ENCODE results near the gene OTX2. TPM values are rescaled to one million over a fixed set of nuclear protein-coding genes. Genes with fewer than 3 reads are reported as not detected.

The OTX2 gene
- total RNA-seq, 1 experiment from 2014 or later: not detected

GRCh38 chr14:56797003-56797568, 13.2 kb downstream of the OTX2 start:
- no peak for DNase-seq (ENCODE audit: low read depth)

DNA sequence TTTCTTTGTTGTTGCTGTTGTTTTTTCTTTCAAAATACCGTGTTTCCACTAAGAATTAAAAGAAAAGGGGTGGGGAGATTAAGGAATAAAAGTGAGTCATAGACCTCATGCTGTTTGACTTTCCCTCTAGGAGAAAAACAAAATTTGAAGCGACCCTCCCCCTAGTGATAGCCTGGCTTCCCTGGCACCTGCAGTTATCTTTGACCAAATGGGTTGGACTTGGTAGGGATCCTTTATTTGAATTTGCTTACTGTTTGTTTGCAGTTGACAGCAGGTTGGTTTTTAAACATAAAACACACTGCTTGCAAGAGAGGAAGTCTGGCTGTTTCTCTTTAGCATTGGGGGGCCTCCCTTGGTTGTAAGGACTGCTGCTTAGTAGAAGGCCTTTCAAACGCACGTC, 14.0 kb downstream of the OTX2 start:
- DNase-seq (ENCODE audit: low read depth): no peak

DNA sequence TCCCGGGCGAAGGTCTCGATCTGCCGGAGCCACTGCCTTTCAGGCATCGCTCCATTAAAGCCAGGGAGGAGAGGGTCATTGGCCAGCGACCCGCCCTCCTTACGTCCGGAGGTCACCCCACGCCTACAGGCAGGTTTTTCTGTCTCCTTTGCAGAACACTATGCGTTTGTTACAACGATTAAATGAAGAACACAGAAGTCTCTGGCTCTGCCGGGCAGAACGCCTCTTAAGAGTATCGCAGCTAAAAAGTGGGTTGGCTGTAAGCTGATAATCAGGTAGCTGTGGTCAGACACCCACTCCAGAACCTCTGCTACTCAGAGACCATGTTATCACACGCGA, 15.0 kb downstream of the OTX2 start:
- DNase-seq (ENCODE audit: low read depth): no peak

DNA sequence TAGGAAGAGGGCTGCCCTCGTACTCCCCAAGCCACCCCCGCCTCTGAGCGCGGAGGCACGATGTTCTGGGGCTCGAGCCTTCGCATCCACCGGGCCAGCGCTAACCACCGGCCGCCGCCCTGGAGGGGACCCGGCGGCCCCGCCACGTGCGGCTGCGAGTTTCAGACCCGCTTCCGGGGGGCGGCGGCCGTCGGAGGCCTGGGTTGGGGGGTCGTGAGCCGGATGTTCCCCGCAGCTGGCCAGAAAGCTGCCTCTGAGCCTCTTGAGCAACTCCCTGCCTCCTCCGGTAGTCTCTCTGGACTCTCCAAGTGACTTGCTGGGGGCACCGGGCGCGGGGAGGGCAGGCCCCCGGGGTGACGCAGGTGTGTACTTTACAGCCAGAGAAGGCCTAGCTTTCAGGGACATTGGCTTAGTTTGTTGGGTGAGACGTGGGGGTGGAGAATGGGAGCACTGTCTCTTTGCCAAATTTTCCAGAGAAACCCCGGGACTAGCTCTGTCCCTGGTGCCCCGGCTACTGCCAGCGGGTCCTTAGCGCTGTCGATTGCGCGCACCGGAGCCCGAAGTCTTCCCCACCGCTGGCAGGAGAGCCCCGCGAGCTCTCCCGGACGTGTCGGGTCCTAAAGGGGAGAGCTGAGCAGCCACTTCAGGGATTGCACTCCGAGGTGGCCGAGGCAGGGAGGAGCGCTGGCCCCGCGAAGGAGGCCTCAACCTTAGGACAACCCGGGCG, 15.6 kb downstream of the OTX2 start:
- no peak for DNase-seq (ENCODE audit: low read depth)

- no peak for DNase-seq (ENCODE audit: low read depth)
These were observed 16.2 kb downstream of the OTX2 start for GRCh38 chr14:56794088-56794556.

GRCh38 chr14:56789955-56790354, 20.3 kb downstream of the OTX2 start:
- DNase-seq (ENCODE audit: low read depth): no peak

GRCh38 chr14:56787530-56787929, 22.7 kb downstream of the OTX2 start:
- DNase-seq (ENCODE audit: low read depth): no peak

DNA sequence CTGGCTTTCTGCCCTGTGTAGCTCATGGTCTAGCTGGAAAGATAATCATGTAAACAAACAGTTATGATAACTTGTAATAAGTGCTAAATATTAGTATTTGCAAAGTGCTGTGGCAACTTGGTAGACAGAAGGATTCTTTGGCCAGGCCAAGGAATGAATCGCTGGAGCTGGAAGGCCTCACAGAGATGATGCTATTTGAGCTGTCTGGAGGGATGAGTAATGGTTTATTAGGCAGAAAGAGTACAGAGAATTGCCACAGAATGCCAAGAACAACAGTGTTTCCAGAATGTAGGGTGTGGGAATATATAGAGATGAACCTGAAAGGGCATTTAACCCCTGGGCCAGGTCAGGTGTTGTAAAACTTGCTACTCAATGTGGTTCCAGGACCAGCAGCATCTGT, 27.6 kb downstream of the OTX2 start:
- no peak for DNase-seq (ENCODE audit: low read depth)

GRCh38 chr14:56774503-56774902, 35.8 kb downstream of the OTX2 start:
- no peak for DNase-seq (ENCODE audit: low read depth)

DNA sequence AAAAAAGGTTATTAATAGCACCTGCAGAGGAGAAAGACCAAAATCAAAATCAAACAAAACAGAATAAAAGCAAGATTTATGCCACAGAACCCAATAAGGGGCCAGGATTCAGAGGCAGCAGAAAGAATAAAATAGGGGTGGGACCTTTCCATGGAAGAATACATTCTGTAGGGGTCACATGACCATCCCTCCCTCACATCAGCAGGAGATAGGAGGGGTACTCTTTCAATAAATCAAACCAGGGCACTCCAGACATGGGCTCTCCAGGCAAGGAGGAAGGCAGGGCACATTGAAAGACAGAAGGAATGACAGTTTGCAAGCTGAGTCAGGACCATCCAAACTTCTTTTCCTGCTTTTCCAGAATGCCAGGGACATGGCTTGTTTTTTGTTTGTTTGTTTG, 39.8 kb downstream of the OTX2 start:
- no peak for DNase-seq (ENCODE audit: low read depth)

GRCh38 chr14:56760164-56760914, 49.9 kb downstream of the OTX2 start:
- DNase-seq (ENCODE audit: low read depth): no peak

GRCh38 chr14:56759633-56760032, 50.6 kb downstream of the OTX2 start:
- DNase-seq (ENCODE audit: low read depth): no peak

DNA sequence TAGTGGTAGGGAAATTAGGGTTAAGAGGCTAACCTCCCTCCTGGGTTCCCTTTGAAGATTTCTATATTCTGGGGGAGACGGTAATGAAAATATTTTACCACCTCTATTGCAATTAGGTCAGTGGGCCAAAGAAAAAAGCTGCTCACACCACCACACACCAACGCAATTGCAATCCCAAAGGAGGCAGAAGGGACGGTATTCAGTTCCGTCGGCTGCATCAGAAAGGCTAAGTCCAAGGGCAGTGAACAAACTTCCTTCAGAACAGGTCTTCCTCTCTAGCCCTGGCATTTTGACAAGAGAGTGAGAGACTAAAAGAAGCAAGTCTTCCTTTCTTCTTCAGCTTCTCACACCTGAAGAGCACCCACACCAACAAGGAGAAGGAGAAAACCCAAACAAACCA, 51.2 kb downstream of the OTX2 start:
- DNase-seq (ENCODE audit: low read depth): no peak

GRCh38 chr14:56754921-56755320, 55.4 kb downstream of the OTX2 start:
- no peak for DNase-seq (ENCODE audit: low read depth)

GRCh38 chr14:56753396-56753795, 56.9 kb downstream of the OTX2 start:
- DNase-seq (ENCODE audit: low read depth): no peak

DNA sequence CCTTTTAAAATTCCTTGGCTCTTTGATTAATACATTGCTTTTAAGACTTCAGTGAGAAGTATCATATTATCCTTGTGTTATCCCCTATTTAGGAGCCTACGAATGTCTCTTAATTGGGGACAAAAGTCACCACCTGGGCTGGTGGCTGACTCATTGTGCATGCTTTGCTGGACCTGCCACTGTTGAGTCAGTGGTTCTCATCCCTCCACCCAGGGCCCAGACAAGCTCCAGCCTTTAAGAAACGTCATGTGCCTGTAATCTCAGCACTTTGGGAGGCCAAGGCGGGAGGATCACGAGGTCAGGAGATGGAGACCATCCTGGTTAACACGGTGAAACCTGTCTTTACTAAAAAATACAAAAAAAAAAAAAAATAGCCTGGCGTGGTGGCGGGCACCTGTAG, 57.9 kb downstream of the OTX2 start:
- no peak for DNase-seq (ENCODE audit: low read depth)

DNA sequence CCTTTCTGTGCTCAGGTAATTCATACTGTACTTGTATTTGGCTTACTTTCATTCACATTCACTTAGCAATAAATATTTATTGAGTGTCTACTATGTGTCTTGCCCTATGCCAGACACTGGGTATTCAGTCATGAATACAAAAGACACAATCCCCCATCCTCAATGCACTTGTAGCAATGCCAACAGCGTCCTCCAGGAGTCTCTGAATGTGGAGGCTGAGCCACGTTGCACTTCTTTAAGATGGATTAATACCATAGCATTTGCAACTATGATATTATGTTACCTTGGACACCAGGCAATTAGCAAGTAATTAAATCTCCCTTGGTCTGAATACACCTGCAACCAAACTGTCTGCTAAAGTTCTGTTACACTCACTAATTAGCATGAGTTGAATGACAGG, 58.8 kb downstream of the OTX2 start:
- no peak for DNase-seq (ENCODE audit: low read depth)

Other genes with a start within 250 kb of the OTX2 start
- 12.7 and 13.9 TPM in 2 replicates for gene TMEM260, start 230.7 kb downstream of the OTX2 start, total RNA-seq (2014; rRNA removed)